GOT3 (cell line): ENCODE data around the gene NFIX.

Experiments used
- DNase-seq: peaks from one replicate; lab custom pipeline; 2025; ENCODE audit warnings: mixed read lengths; lab: John Stamatoyannopoulos, UW

The NFIX gene

DNA sequence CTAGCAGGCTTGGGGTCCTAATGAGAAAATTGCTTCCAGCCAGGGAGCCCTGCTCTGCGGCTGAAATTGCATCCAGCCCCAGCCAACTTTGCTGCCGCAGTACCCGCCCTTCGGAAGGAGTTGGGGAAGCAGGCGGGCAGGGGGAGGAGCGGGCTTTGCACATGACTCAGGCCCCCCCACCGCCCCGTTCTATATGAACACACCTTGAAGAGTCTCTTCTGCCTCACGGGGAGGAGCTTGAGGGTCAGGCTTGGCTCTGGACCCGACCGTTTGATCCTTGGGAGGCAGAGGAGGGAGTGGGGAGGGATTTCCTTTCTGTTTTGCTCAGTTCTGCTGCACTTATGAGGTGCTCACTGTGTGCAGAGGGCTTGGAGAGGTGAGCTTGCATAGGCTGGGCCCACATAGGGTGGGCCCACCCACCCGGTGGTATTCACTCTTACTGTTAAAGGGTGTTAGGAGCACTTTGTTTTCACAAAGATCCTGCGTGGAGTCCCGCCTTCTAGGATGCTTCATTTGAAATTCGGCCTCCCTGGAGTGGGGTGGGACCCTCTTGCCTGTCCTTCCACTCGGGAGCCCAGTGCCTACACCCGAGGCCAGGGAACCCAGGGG lies 60.9 kb downstream of the NFIX start:
- DNase-seq = peak; percentile 16

DNA sequence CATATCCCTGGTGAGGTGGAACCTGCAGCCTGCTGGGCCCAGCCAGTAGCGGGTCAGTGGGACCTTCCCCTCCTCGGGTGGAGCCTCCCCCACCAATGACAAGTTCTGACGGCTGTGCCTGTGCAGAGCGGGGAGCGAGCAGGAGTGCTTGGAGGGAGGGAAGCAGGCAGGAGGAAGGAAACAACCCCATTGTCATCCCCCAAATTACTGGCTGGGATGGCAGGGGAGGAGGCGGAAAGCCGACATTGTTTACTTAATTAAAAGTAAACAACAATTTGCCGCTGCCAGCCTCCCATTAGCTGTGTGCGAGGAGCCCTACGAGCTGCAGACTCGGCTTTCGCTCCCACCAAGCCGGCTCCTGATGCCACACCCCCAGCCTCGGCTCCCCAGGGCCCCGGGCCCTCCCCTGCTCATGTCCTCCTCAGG lies 61.9 kb downstream of the NFIX start:
- DNase-seq = no peak

DNA sequence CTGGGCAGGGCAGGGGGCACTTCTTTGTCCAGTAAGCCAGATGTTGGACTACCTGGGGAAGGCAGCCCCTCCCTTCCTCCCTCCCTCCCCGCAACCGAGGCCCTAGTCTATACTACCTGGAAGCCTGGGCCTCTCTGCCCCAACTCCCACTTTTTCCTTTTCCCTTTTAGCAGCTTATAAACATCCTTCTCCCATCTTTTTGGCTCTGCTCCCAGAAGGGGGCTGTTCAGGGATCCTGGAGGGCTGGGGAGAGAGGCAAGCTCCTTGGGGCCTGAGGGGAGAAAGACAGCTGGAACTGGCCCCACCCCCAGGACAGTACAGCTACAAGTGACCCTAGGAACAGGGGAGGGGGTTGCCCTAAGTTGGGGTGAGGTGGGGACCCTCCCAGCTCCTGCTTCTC lies 62.5 kb downstream of the NFIX start:
- DNase-seq = no peak

DNA sequence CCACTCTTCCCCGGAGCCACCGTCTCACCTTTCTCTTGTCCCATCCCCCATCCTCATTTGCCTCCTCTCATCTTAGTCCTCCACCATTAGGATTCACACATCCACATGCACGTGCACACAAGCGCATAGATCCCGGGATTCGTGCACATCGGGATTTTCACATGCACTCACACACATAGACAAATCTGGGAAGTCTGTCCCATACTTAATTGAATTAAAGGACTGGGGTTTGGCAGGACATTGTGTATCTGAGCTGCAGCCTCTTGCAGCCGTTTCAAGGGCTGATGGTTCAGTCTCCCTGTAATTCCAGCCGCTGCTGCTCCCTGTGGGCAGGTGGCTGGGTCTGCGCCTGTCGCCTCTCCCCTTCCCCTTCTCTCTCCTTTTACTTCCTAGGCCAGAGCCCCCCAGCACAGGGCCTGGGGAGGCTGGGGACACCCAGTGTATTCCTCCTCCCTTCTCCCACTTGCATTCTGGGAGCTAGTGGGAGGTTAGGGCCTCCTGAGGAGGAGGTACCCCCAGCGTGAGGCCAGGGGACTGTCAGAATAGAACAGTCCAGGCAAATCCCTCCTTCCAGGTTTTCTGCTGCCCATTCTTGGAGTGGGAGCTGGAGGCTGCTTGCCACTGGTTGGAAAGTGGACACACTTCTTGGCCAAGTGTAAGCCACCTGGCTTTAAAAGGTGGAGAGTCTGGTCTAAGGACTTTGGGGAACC lies 63.8 kb downstream of the NFIX start:
- DNase-seq = no peak

DNA sequence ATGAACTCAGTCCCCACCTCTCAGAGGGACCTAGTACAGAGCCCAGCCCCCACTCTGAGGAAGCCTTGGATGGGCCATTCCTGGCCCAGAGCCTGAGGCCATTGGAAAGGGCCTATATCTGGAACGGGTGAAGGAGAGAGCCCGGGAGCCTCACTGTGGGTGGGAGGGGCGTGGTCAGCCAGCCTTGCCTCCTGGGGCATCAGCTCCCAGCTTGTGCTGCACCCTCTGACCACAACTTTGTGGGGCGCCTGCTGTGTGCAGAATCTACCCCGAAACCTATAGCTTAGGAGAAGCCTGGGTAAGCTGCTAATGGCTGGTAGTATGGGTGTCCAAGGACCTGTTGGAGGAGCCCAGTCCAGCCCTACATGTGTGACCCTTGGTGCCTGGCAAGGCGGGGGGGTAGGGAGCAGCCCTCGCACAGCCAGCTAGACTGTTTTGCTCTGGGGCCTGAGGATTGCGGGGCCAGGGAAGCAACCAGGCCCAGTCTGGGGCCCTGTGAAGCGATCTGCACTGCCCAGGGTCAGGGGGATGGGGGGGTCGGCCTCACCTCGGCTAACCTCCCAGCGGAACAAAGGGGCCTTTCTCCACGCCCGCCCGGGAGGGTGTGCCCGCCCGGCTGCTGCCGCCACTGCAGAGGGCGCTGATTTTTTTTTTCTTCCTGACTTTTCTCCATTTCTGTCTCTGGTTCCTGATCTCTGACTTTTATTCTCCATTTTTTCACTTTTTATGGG lies 65.1 kb downstream of the NFIX start:
- DNase-seq = no peak

DNA sequence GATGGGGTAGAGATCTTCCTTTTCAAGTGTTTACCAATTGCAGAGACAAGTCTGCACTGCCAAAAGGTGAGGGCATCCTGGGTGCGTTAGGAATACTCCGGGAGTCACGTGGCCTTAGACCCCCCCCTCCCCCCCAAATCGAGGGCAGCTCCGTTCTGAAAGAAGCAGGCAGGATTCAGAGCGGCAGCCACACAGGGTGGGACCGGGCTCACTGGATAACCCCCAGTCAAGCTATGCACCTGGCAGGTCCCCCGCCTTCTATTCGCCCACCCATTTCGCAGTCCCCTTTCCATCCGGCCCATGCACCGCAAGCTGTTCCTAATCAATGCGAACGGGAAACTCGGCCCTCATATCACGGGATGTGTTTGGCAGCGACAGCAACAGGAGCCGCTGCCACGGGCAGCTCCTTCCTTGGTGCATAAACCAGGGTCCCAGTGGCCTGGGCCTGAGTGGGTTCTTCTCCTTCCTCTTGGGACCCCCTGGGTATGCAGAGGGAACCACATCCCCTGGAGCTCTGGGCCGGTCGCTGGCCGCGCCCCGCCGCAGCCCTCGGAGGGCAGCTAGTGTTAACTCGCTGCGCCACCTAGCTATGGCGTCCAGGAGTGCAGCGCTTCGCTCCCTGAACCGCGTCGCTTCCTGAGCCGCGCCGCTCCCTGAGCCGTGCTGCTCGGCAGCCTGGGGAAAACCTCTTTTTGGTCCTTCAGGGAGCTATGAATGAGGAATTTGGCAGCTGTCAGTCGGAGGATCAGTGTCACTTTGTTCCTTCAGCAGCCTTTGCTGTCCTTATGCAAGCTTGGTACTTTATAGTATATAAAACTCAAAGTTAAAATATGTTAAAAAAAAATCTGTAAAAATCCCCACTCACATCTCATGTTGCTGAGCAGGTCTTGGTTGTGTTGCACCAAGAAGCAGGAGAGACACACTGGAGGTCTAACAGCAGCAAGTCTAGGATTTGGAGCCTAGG lies 66.0 kb downstream of the NFIX start:
- peak; percentile 17 for DNase-seq

DNA sequence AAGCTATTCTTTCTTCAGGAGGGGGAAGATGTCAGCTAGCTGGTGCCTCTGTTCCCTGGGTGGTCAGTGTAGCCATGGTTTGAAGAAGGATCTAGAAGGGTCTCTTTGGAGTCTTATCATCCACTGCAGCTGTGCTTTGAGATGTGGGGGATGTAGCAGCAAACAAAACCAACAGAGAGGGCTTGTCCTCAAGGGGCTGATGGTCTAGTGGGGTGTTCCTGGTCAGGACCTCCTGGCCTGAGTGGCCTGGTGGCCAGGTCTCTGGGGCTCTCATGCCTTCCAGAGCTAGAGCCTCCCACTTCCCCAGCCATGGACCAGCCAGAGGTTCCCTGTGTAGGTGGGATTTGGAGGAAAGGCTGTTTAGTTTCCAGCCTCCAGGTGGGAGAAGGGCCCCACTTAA lies 67.0 kb downstream of the NFIX start:
- no peak for DNase-seq

DNA sequence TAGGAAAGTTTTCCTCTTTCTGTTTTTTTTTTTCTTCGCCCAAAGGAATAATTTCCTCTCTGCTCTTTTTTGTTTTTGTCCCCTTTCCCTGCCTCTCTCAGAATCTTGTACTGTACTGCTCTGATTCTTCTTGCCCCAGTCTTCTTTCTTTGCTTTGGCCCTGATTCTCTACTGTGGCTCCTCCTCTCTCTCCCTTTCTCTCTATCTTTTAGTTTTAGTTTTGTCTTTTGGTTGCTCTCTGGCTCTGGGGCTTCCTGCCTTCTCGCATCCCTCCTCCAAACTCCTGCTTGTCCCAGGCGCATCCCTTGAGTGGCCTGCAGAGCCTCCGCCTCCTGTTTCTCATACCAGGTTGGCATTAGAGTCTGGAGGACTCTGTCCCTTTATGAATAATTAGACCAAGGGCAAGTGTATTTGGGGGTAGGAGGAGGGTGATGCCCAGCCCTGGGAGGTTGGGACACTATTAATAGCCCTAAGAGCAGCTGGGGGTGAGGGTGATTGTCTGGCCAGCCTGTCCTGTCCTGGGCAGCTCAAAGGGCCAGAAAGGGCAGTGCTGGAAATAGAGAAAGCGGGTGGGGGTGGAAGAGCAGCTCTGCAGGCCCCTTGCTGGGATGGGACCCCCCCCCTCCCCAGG lies 68.3 kb downstream of the NFIX start:
- no peak for DNase-seq

DNA sequence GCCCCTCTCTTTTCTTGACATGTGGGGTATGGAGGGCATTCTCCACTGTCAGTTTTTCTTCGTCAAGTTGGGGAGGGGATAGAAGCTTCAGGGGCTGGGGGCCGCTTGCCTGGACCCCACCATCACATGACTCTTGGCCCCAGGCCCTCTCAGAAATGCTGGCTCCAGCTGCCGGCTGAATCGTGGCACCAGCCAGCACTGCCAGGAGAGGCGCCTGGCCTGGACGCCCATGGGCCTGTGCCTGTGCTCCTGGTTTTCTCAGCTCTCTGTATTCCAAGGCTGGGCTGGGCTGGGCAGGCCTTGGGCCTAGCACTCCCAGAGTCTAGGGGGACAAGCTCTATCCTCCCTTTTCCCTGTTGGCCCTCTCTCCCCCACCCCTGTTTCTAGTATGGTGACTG lies 68.8 kb downstream of the NFIX start:
- DNase-seq = no peak

DNA sequence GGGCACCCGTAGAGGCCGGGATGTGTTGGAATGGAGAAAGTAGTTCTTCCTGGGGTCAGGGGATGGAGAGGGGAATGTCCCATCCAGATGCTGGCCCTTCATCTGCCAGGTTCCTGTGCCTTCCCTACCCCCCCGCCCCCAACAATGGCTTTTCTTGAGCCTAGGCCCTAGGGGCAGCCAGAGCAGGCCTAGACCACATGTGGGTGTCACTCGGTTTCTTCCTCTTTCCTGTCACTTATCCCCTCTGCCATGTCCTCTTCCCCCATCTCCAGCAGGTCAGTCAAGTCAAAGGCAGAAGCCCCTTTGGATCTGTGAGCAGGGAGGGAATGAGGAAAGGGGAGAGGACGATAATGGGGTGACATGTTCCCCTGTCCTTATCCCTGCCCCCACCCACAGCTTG lies 71.0 kb downstream of the NFIX start:
- DNase-seq = no peak

DNA sequence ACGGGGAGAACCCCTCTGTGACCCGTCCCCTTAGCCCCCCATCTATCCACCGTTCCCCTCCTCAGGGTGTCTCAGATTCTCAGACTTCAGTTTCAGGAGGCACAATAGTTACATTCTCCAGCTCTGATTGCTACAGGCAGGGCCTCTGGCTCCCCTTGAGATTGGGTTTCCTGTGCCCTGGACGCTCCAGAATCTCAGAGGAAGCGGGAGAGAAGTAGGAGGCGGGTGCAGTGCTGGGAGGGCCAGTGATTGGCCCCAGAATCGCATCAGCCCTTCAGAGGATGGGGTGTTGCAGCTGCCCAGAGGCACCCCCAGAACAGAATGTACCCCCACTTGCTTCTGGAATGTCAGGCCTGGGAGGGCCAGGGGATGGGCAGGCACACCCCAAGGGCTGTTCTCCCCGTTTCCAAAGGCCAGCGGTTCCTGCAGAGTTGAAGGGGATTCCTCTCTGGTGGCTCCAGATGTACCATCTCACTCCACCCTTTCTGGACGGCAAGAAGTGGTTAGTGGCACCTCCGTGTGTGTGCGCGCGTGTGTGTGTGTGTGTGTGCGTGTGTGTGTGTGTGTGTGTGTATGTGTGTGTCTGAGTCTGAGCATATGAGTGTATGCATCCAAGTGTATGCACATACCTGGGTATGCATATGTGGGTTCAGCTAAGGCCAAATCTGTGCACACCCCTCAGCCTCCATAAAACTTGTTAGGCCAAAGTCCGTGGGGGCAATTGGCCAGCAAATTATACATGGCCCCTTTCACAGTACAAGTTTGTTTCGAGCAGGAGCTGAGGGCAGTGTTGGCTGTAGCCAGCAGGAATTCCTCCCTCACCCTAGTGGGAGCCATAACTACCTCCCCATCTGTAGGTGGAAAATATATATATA lies 71.9 kb downstream of the NFIX start:
- no peak for DNase-seq

DNA sequence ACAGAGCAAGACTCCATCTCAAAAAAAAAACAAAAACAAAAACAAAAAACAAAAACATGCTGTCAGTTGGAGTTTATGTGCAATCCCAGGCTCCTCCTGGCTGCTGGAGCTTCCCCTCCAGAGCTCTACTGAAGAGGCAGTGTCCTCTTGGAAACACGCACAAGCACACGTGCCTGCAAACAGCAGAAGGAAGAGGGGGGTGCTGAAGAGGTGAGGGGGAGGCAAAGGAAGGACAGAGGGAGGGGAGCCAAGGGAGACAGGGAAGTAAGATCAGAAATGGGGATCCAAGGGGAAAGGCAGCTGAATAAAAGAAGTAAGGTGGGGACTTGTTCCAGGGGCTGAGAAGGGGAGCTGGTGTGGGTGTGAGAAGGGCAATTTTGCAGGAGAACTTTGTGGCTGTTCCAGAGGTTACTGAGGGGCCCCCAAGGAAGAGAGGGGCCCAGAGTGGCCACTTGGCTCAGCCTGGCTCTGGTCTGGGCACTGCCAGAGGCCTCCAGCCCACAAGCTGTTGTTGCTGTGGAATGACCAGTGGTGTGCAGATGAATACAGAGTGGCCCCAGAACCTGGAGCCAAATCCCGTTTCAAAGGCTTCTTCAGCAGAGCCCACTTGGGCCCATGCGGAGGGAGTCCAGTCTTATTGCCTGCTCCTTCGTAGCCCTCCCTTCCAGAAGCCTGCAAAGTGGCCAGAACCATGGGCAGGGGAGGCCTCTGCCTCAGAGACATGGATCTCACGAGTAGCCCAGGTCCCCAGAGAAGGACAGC lies 73.0 kb downstream of the NFIX start:
- DNase-seq = no peak

DNA sequence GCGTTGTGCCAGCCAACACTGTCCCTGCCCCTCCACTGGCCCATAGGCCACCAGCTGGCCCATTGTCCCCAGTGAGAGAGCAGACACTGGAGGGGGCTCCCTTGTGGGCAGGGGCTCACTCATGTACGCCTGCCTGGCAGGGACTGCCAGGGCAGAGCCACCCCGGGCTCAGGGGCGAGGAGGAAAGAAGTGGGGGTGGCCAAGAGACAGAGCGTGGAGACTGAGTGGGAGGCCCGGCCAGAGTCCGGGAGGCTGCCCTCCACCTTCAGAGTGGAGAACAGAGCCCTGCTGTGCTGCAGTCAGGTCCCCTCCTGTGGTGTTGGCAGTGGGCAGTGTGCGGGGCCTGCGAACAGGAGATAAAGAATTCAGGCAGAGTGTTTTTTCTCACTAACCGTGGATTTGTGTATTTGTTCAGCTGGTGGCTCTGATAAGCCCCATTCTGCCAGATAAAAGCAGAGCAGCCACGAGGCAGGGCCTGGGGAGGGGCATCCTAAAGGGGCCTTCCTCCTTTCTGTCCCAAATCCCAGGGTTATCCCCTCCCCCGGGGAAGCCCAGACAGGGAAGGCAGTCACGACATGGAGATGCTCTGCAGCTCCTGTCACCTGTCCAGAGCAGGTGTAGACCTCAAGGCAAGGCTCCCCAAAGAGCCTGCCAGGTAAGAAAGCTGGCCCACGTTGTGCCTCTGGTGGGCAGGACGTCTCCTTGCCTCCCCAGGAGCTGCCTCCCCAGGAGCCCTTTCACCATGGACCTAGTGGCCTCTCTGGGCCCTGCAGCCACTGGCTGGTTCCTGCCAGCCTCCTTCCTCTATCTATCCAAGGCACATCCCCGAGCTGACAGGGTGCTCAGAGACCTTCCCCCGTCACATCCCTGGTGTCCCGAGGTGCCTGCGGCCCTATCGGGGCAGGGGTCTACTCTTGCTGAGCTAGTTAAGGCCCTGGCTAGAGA lies 74.4 kb downstream of the NFIX start:
- no peak for DNase-seq

DNA sequence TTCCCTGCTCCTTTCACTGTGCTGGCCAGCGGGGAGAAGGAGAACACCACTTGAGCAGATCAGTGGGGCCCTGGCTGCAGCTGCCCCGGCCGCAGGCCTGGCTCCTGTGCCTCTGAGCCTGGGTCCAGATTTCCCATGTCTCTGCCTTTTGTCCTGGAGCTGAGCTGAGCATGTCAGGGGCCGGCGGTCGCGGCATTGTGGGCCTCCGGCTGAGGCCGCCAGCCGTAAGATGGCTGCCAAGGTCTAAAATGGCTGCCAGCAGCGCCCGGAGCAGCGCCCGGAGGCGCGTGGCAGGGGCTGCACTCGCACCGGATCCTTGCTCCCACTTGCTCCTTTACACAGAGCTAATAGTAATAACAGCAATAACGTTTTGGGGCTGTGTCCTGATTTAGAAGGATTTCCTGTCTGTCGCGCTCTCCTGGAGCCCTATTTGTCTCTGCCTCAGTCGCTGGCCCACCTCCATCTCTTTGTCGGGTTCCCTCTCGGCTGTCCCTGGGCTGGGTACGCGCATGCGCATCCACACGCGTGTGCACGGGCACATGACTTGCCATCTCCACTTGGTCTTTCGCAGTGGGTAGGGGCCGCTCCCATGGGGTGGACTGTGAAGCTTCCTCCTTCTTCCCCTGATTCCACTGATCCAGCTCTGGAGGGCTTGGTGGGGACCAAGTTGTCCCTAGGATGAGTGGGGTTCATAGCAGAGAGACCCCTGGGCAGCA lies 75.3 kb downstream of the NFIX start:
- no peak for DNase-seq

DNA sequence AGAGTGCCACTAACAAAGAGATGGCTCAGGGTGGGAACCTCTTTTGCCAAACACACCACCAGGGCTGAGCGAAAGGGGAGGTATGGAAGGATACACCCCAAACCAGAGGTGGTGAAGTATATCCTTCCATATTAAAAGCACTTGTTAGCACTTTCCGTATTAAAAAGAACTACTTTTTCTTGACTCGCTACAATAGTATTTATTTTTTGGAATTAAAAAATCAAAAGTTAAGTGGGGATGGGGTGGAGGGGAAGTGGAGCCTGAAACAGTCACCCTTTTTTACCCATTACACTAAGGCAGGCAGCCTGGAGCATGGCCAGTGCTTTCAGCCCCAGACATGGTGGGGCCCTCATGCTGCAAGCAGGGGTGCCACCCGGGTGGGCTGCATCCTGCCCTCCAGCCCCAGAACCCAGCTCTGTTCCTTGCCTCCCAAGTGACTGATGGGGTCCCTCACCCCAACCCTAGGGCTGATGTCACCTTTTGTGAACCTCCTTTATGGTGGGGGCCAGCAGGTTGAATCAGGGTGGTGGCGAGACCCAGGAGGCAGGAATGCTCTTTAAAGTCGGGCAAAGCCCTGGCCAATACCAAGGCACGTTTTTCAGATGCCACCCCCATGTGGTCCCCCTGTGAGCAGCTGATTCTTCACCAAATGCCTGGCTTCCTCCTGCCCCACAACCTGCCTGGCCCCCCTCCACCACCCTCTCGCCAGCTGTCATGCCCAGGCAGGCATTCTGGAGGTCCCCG lies 76.3 kb downstream of the NFIX start:
- no peak for DNase-seq

DNA sequence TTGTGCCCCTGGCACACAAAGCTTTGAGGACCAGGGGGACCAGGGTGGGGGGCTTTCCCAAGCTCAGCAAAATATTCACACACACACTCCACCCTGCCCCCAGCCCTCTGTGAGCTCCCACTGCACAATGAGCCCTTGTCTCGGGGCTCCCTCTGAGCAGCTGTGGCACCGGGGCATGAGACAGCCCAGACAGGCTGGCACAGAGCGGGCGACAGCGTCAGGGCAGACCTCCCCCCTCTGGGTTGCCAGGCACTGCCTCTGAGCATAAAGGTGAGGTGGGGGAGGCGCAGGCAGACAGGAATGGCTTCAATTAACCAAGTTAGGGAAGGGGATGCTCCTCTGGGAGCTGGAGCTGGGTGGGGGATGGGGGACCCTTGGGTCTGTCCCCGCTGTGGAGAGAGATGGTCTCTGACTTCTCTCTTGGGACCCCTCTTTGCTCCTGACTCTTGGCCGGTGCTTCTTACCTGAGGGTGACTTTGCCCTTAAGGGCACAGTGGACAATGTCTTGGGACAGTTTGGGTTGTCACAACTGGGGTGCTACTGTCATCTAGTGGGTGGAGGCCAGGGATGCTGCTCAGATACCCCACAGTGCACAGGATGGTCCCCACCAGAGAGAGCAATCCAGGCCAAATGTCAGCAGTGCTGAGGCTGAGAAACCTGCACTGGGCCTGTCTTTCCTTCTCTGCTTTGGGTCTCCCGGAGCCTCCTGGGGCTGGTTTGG lies 77.1 kb downstream of the NFIX start:
- no peak for DNase-seq

DNA sequence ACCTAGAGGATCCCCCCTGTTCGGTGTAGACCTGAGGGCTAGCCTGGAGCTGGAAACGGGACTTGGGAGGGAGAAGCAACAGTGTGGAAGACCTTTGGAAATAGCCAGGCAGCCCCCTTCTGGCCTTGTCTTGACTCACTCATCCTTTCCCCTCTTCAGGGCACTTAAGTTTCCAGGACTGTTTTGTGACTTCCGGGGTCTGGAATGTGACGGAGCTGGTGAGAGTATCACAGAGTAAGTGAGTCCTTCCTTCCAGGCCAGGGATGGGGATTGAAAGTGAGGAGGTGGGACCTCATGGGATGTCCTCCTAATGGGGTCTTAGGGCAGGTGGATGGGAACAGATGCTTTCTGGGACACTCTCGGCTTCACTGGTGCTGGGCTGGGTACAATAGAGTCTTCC lies 78.0 kb downstream of the NFIX start:
- DNase-seq = no peak
